HG02970 (cell line): ENCODE measurements around the gene ZCWPW1.
"Not testable (repeated sequence)": the region's sequence is repeated elsewhere in the genome, so short reads cannot be mapped to it uniquely, and the experiment has no call there.

Experiments used
- ATAC-seq: cut with Tn5 transposase; IDR thresholded peaks from one replicate; pipeline ENCODE4 v1.9.1; 2021; ENCODE audit warnings: mild to moderate bottlenecking, moderate library complexity, moderate number of reproducible peaks; ENCODE audit not compliant: unreplicated experiment, low FRiP score

ZCWPW1 gene

GRCh38 chr7:100457033-100457432 is 28.5 kb upstream of the ZCWPW1 start:
- no peak for ATAC-seq

GRCh38 chr7:100456562-100456961 is 28.1 kb upstream of the ZCWPW1 start:
- ATAC-seq = no peak

GRCh38 chr7:100455206-100455605 is 26.7 kb upstream of the ZCWPW1 start:
- no peak for ATAC-seq

DNA sequence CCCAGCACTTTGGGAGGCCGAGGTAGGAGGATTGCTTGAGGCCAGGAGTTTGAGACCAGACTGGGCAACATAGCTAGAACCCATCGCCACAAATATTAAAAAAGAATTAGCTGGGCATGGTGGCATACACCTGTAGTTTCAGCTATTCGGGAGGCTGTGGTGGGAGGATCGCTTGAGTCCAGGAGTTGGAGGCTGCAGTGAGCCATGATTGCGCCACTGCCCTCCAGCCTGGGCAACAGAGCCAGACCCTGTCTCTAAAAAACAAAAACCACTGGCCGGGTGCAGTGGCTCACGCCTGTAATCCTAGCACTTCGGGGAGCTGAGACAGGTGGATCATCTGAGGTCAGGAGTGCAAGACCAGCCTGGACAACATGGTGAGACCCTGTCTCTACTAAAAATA is 25.4 kb upstream of the ZCWPW1 start:
- ATAC-seq = not testable (repeated sequence)

DNA sequence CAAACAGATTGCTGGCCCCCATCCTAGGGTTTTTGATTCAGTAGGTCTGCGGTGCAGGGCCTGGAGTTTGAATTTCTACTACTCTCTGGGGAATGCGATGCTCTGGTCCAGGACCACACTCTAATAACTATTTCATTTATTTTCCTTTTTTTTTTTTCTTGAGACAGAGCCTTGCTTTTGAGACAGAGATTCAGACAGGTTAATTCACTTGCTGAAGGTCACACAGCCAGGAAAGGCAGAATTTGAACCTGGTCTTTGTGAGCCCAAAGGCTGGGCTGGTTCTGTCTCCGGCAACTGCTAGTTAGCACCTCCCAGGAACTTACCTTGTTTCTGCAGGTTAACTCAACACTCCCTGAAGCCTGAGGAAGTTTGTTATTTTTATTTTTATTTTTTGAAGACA is 24.0 kb upstream of the ZCWPW1 start:
- no peak for ATAC-seq

DNA sequence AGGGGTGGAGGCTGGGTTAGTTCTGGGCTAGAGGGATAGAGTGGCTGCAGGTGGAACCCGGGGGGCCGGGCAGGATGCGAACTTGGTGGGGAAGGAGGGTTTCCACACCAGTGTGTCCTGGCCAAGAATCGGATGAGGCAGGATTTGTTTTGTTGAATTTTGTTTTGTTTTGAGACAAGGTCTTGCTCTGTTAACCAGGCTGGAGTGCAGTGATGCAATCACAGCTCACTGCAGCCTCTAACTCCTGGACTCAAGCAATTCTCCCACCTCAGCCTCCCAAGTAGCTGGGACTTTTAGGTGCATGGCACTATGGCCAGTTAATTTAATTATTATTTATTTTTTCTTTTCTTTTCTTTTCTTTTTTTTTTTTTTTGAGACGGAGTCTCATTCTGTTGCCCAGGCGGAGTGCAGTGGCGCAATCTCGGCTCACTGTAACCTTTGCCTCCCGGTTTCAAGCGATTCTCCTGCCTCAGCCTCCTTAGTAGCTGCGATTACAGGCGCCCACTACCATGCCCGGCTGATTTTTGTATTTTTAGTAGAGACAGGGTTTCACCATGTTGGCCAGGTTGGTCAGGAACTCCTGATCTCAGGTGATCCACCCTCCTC is 20.8 kb upstream of the ZCWPW1 start:
- ATAC-seq = no peak

DNA sequence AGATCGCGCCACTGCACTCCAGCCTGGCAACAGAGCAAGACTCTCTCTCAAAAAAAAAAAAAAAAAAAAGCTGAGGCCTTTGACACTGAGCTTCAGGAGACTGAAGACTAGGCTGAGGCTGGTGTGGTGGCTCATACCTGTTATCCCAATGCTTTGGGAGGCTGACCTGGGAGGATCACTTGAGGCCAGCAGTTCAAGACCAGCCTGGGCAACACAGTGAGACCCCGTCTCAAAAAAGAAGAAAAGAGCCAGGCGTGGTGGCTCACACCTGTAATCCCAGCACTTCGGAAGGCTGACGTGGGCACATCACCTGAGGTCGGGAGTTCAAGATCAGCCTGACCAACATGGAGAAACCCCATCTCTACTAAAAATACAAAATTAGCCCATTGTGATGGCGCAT is 18.9 kb upstream of the ZCWPW1 start:
- ATAC-seq = not testable (repeated sequence)

- no peak for ATAC-seq
Observed at GRCh38 chr7:100446040-100446439, 17.5 kb upstream of the ZCWPW1 start.

DNA sequence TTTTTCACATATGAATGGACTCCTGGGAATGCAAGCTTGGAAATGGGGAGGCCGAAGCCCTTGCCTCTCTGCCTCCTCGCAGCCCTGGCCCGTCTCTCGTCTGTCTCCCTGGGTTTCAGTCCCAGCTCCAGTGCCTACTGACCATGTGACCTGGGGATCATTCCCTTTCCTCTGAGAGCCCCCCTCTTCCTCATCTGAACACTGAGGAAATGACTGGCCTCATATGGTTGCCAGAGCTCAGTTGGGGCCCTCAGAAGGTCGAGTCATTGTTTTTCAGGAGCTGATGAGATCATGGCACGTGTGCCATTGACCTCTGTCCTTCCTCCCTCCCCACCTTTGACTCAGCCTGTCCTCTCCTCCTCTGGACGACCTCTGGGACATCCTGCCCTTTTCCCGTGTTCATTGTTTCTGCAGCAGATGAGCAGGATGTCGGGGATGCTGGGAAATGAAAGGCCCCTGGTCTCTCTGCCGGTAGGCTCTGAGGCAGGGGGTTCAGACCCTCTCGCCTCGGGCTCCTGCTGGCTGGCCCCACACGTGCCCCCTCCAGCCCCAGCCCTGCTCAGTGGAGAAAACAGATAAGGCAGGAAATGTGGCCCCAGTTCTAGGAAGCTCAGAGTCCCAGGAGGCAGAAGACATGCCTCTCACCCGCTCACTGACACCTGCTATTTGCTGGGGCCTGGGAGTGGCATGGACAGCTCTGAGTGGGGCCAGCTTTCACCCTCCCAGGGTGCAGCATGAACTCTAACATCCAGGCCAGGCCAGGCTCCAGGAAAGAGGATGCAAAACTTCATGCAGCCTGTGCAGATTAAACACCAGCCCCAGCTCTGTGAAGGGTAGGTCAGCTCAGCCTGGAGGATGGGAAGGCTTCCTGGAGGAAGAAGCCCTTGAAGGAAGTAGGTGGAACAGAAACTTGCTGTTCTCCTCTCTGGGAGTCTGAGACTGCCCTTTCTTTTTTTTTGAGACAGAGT is 16.1 kb upstream of the ZCWPW1 start:
- ATAC-seq = no peak

- no peak for ATAC-seq
Observed at GRCh38 chr7:100443096-100443840, 14.8 kb upstream of the ZCWPW1 start.

GRCh38 chr7:100441641-100442535 is 13.4 kb upstream of the ZCWPW1 start:
- no peak for ATAC-seq

GRCh38 chr7:100439244-100439643 is 10.7 kb upstream of the ZCWPW1 start:
- ATAC-seq = not testable (repeated sequence)

DNA sequence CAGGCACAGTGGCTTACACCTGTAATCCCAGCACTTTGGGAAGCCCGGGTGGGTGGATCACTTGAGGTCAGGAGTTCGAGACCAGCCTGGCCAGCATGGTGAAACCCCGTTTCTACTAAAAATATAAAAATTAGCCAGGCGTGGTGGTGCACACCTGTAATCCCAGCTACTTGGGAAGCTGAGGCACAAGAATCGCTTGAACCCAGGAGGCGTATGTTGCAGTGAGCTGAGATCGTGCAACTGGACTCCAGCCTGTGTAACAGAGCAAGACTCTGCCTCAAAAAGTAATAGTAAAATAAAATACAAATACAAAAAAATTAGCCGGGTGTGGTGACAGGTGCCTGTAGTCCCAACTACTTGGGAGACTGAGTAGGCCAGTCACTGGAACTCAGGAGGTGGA is 10.2 kb upstream of the ZCWPW1 start:
- not testable (repeated sequence) for ATAC-seq

GRCh38 chr7:100438172-100438571 is 9.7 kb upstream of the ZCWPW1 start:
- ATAC-seq = no peak

- ATAC-seq = no peak
Observed at GRCh38 chr7:100437150-100438100, 8.9 kb upstream of the ZCWPW1 start.

GRCh38 chr7:100435401-100436304 is 7.2 kb upstream of the ZCWPW1 start:
- peak; percentile 16 for ATAC-seq

GRCh38 chr7:100434297-100435144 is 6.0 kb upstream of the ZCWPW1 start:
- ATAC-seq = no peak
